ENCODE data around the gene DCK. TPM values are rescaled to one million over a fixed set of nuclear protein-coding genes. Genes with fewer than 3 reads are reported as not detected.

The DCK gene
- total and polyA plus RNA-seq, 9 of the 15 experiments (the other 6 are each of a cell fraction or from before 2014, with no cell fraction given) = 11.3 to 25.8 (median 19.6) TPM

DNA sequence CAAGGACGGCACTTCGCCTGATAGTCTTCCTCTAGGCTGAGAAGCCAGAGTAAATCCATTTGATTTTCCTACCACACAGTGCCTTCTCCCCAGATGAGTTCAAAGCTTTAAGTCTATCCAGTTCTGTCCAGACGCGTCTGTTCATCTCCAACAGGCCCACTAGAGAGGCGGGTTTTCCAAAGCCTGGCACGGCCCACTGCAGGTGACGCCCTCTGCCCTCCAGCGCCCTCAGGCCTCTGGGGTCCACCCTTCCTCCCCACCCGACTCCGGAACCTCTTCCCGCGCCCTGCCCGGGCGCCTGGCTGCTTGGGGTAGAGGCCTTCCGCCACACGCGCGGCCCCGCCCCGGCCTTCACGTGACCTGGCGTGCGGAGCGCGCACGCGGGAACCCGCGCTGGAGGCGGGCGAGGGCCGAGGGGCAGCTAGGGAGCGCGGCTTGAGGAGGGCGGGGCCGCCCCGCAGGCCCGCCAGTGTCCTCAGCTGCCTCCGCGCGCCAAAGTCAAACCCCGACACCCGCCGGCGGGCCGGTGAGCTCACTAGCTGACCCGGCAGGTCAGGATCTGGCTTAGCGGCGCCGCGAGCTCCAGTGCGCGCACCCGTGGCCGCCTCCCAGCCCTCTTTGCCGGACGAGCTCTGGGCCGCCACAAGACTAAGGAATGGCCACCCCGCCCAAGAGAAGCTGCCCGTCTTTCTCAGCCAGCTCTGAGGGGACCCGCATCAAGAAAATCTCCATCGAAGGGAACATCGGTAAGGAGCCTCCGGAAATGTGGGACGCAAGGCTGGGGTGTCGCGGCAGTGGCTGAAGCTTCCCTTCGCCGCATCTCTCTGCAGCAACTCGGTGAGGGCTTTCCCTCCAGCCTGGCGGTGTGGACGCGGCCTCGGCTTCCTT, at the start of gene DCK (continued):
- TF ChIP-seq, protein P1, sequence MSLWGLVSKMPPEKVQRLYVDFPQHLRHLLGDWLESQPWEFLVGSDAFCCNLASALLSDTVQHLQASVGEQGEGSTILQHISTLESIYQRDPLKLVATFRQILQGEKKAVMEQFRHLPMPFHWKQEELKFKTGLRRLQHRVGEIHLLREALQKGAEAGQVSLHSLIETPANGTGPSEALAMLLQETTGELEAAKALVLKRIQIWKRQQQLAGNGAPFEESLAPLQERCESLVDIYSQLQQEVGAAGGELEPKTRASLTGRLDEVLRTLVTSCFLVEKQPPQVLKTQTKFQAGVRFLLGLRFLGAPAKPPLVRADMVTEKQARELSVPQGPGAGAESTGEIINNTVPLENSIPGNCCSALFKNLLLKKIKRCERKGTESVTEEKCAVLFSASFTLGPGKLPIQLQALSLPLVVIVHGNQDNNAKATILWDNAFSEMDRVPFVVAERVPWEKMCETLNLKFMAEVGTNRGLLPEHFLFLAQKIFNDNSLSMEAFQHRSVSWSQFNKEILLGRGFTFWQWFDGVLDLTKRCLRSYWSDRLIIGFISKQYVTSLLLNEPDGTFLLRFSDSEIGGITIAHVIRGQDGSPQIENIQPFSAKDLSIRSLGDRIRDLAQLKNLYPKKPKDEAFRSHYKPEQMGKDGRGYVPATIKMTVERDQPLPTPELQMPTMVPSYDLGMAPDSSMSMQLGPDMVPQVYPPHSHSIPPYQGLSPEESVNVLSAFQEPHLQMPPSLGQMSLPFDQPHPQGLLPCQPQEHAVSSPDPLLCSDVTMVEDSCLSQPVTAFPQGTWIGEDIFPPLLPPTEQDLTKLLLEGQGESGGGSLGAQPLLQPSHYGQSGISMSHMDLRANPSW (CRISPR knock-in tag; IDR thresholded peaks at IDR 0.05) = no peak
- peak; percentile 98 for TF ChIP-seq RB1 (IDR thresholded peaks at IDR 0.05; ENCODE audit: low read depth)
- no peak for TF ChIP-seq XRCC3 (IDR thresholded peaks at IDR 0.05)
- TF ChIP-seq RUNX1 (IDR thresholded peaks at IDR 0.05; ENCODE audit: low read depth) = no peak
- no peak for TF ChIP-seq GTF2F1 (IDR thresholded peaks at IDR 0.05; ENCODE audit: low read depth, low read length)
- TF ChIP-seq, protein P2, sequence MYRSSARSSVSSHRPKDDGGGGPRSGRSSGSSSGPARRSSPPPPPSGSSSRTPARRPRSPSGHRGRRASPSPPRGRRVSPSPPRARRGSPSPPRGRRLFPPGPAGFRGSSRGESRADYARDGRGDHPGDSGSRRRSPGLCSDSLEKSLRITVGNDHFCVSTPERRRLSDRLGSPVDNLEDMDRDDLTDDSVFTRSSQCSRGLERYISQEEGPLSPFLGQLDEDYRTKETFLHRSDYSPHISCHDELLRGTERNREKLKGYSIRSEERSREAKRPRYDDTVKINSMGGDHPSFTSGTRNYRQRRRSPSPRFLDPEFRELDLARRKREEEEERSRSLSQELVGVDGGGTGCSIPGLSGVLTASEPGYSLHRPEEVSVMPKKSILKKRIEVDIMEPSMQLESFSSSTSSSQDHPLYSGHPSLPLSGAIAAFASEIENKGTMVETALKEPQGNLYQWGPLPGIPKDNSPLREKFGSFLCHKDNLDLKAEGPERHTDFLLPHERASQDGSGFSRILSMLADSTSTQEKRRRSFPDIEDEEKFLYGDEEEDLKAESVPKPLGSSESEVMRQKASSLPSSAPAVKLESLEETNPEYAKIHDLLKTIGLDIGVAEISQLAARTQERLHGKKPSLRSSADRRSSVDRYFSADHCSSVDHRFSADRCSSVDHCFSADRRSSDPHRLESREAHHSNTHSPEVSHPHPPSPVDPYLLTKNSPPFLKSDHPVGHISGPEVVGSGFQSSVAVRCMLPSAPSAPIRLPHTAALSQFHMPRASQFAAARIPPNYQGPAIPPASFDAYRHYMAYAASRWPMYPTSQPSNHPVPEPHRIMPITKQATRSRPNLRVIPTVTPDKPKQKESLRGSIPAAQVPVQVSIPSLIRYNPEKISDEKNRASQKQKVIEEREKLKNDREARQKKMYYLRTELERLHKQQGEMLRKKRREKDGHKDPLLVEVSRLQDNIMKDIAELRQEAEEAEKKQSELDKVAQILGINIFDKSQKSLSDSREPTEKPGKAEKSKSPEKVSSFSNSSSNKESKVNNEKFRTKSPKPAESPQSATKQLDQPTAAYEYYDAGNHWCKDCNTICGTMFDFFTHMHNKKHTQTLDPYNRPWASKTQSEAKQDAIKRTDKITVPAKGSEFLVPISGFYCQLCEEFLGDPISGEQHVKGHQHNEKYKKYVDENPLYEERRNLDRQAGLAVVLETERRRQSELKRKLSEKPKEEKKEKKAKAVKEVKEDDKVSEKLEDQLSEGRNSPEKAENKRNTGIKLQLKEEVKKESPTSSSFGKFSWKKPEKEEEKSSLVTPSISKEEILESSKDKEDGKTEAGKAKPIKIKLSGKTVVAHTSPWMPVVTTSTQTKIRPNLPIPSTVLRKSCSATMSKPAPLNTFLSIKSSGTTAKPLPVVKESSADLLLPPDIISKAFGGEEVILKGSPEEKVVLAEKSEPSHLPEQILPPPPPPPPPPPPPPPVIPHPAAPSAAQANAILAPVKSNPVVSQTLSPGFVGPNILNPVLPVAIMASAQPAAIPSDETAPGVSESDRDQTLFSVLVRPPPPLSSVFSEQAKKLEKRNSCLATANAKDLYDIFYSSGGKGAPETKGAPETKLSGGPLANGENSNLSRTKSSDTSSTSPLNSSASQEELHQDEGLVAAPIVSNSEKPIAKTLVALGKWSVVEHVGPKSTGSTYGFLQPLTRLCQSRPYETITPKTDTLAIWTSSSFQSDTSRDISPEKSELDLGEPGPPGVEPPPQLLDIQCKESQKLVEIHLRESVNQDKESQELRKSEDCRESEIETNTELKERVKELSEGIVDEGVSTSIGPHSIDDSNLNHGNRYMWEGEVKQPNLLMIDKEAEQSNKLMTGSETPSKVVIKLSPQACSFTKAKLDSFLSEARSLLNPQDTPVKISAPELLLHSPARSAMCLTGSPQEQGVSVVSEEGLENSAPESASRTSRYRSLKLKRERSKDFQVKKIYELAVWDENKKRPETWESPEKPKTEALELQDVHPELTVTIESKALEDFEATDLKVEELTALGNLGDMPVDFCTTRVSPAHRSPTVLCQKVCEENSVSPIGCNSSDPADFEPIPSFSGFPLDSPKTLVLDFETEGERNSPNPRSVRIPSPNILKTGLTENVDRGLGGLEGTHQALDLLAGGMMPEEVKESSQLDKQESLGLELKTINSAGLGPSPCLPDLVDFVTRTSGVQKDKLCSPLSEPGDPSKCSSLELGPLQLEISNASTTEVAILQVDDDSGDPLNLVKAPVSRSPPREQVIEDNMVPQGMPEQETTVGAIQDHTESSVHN (IDR thresholded peaks at IDR 0.05; ENCODE audit: borderline replicate concordance in 1 of 2, low read depth in 1 of 2) = no peak
- TF ChIP-seq ERF (CRISPR knock-in tag; IDR thresholded peaks at IDR 0.05) = no peak
- TF ChIP-seq, protein P3, sequence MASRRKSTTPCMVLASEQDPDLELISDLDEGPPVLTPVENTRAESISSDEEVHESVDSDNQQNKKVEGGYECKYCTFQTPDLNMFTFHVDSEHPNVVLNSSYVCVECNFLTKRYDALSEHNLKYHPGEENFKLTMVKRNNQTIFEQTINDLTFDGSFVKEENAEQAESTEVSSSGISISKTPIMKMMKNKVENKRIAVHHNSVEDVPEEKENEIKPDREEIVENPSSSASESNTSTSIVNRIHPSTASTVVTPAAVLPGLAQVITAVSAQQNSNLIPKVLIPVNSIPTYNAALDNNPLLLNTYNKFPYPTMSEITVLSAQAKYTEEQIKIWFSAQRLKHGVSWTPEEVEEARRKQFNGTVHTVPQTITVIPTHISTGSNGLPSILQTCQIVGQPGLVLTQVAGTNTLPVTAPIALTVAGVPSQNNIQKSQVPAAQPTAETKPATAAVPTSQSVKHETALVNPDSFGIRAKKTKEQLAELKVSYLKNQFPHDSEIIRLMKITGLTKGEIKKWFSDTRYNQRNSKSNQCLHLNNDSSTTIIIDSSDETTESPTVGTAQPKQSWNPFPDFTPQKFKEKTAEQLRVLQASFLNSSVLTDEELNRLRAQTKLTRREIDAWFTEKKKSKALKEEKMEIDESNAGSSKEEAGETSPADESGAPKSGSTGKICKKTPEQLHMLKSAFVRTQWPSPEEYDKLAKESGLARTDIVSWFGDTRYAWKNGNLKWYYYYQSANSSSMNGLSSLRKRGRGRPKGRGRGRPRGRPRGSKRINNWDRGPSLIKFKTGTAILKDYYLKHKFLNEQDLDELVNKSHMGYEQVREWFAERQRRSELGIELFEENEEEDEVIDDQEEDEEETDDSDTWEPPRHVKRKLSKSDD (conservative IDR thresholded peaks at IDR 0.05; ENCODE audit: low read length) = 0 out of 2 replicates have a peak, but pooled peaks have one; percentile 37
- TF ChIP-seq CREB3L1 (IDR thresholded peaks at IDR 0.05; ENCODE audit: borderline replicate concordance, low read depth) = peak; percentile 39; the same call in 1 of the 2 replicates
- peak; percentile 56 for TF ChIP-seq SP1 (CRISPR knock-in tag; IDR thresholded peaks at IDR 0.05)
- TF ChIP-seq ILF3 (IDR thresholded peaks at IDR 0.05; ENCODE audit: borderline replicate concordance) = 0 out of 2 replicates have a peak, but pooled peaks have one; percentile 78
